ENCODE results near the gene BST1. TPM values are rescaled to one million over a fixed set of nuclear protein-coding genes. Genes with fewer than 3 reads are reported as not detected.
A peak's percentile ranks its signal among the peaks of the same experiment; 100 is the strongest.

Gene BST1
- polyA plus RNA-seq, 3 donors, result 140 to 297 (median 266) TPM

GRCh38 chr4:15668566-15669435 is 34.1 kb upstream of the BST1 start:
- H3K36me3 Mint-ChIP-seq, result peaks cover 11 to 20% of the 10 kb centered on the region in 2 donors
- DNase-seq, result no peak
- peaks cover 99% of the 10 kb centered on the region for H3K79me2 ChIP-seq (ENCODE audit: insufficient read depth, low read length)
- peak overlapping the region in 1 of 2 donors; percentile 97 for H3K27ac ChIP-seq (ENCODE audit: low read depth in 1 of 2, low read length in 2 of 2)
- peaks cover 62% of the 10 kb centered on the region for H3K4me1 Mint-ChIP-seq
- no CpG with 5 or more reads among the region's 1 CpG for WGBS (ENCODE audit: insufficient coverage)
- peaks cover 0 to 3% (median 0%) of the 10 kb centered on the region in 7 donors for H3K9me3 Mint-ChIP-seq
- no peak overlapping the region for H3K4me3 Mint-ChIP-seq
- intact Hi-C loops (cut with micrococcal nuclease), result no loop called here
- no peaks in the 10 kb centered on the region for H3K27me3 Mint-ChIP-seq (ENCODE audit: low read depth in 3 of 3)
- no peaks in the 10 kb centered on the region for H3K27me3 ChIP-seq (ENCODE audit: control insufficient read depth in 2 of 2, insufficient read depth in 2 of 2, low read length in 2 of 2)
- no peaks in the 10 kb centered on the region for H3K36me3 ChIP-seq (replicated peaks in 1 of 2; ENCODE audit: control insufficient read depth in 1 of 2, insufficient read depth in 2 of 2, low read length in 2 of 2)
- H3K27ac Mint-ChIP-seq, result peak overlapping the region; percentile 76 to 98 (median 89)
- H3K9me3 ChIP-seq (replicated peaks in 1 of 2; ENCODE audit: control insufficient read depth in 1 of 2, insufficient read depth in 1 of 2, low read length in 2 of 2), result no peaks in the 10 kb centered on the region
- no peak overlapping the region for H3K9ac ChIP-seq (ENCODE audit: insufficient read depth, low read length, poor library complexity, severe bottlenecking)
- H2AFZ ChIP-seq (ENCODE audit: insufficient read depth, low read depth, low read length, poor library complexity, severe bottlenecking), result peak overlapping the region; percentile 44
- H3K4me2 ChIP-seq (replicated peaks; ENCODE audit: extremely low read depth, low read length, poor library complexity, severe bottlenecking), result peak overlapping the region; percentile 0
- H3K4me1 ChIP-seq (ENCODE audit: control insufficient read depth in 1 of 2, insufficient read depth in 2 of 2, low read length in 2 of 2), result peaks cover 55 to 74% of the 10 kb centered on the region in 2 donors
- H3K4me3 ChIP-seq (replicated peaks in 1 of 3; ENCODE audit: low read depth in 2 of 3, low read length in 3 of 3), result peak overlapping the region in 1 of 3 experiments; percentile 26
- TF ChIP-seq, protein P1, sequence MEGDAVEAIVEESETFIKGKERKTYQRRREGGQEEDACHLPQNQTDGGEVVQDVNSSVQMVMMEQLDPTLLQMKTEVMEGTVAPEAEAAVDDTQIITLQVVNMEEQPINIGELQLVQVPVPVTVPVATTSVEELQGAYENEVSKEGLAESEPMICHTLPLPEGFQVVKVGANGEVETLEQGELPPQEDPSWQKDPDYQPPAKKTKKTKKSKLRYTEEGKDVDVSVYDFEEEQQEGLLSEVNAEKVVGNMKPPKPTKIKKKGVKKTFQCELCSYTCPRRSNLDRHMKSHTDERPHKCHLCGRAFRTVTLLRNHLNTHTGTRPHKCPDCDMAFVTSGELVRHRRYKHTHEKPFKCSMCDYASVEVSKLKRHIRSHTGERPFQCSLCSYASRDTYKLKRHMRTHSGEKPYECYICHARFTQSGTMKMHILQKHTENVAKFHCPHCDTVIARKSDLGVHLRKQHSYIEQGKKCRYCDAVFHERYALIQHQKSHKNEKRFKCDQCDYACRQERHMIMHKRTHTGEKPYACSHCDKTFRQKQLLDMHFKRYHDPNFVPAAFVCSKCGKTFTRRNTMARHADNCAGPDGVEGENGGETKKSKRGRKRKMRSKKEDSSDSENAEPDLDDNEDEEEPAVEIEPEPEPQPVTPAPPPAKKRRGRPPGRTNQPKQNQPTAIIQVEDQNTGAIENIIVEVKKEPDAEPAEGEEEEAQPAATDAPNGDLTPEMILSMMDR (IDR thresholded peaks at IDR 0.05), result no peak
- H4K20me1 ChIP-seq (ENCODE audit: insufficient read depth, low read length), result no peaks in the 10 kb centered on the region

DNA sequence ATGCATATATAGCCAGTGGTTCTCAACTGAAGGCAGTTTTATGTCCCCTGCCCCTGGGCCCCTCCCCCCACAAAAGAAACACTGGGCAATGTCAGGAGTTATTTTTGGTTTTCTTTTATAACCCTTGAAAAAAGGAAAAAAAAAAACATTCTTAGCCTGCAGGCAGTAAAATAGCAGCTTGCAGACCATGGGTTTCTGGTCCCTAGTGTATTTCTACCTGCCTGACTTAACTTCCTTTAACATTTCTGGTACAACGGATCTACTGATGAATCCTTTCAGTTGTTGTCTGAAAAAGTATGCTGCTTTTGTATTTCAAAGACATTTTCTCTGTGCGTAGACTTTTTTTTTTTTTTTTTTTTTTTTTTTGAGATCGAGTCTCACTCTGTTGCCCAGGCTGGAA is 32.3 kb upstream of the BST1 start:
- H3K9me3 Mint-ChIP-seq, result peaks cover 0 to 3% (median 0%) of the 10 kb centered on the region in 7 donors
- WGBS (ENCODE audit: insufficient coverage), result no CpG with 5 or more reads among the region's 3 CpGs
- no peak for DNase-seq
- peaks cover 51 to 74% of the 10 kb centered on the region in 2 donors for H3K4me1 ChIP-seq (ENCODE audit: control insufficient read depth in 1 of 2, insufficient read depth in 2 of 2, low read length in 2 of 2)
- no peak overlapping the region for H2AFZ ChIP-seq (ENCODE audit: insufficient read depth, low read depth, low read length, poor library complexity, severe bottlenecking)
- TF ChIP-seq, protein P1 (IDR thresholded peaks at IDR 0.05), result no peak
- H3K36me3 ChIP-seq (replicated peaks in 1 of 2; ENCODE audit: control insufficient read depth in 1 of 2, insufficient read depth in 2 of 2, low read length in 2 of 2), result no peaks in the 10 kb centered on the region
- peaks cover 9 to 20% of the 10 kb centered on the region in 2 donors for H3K36me3 Mint-ChIP-seq
- no peaks in the 10 kb centered on the region for H4K20me1 ChIP-seq (ENCODE audit: insufficient read depth, low read length)
- peak overlapping the region in 1 of 2 donors; percentile 39 for H3K27ac ChIP-seq (ENCODE audit: low read depth in 1 of 2, low read length in 2 of 2)
- peaks cover 59% of the 10 kb centered on the region for H3K4me1 Mint-ChIP-seq
- H3K4me3 Mint-ChIP-seq, result no peak overlapping the region
- no peak overlapping the region for H3K4me3 ChIP-seq (replicated peaks in 1 of 3; ENCODE audit: low read depth in 2 of 3, low read length in 3 of 3)
- H3K79me2 ChIP-seq (ENCODE audit: insufficient read depth, low read length), result peaks cover 99% of the 10 kb centered on the region
- no peaks in the 10 kb centered on the region for H3K9me3 ChIP-seq (replicated peaks in 1 of 2; ENCODE audit: control insufficient read depth in 1 of 2, insufficient read depth in 1 of 2, low read length in 2 of 2)
- no peak overlapping the region for H3K4me2 ChIP-seq (replicated peaks; ENCODE audit: extremely low read depth, low read length, poor library complexity, severe bottlenecking)
- H3K9ac ChIP-seq (ENCODE audit: insufficient read depth, low read length, poor library complexity, severe bottlenecking), result no peak overlapping the region
- peak overlapping the region in 5 of 7 donors; percentile 19 to 78 (median 63) for H3K27ac Mint-ChIP-seq
- intact Hi-C loops (cut with micrococcal nuclease), result no loop called here
- H3K27me3 Mint-ChIP-seq (ENCODE audit: low read depth in 3 of 3), result no peaks in the 10 kb centered on the region
- no peaks in the 10 kb centered on the region for H3K27me3 ChIP-seq (ENCODE audit: control insufficient read depth in 2 of 2, insufficient read depth in 2 of 2, low read length in 2 of 2)
